Psoas muscle (tissue), 8 donors: ENCODE data around the gene FN3KRP. TPM values are rescaled to one million over a fixed set of nuclear protein-coding genes. Genes with fewer than 3 reads are reported as not detected.
A peak's percentile ranks its signal among the peaks of the same experiment; 100 is the strongest.

Source experiments
- ATAC-seq, 4 donors: fragments of 200-7000 bp; cut with Tn5 transposase; one replicate each; pipeline ENCODE4 v1.9.1; 2020; ENCODE audit warnings: moderate library complexity in 3 of 4, mild to moderate bottlenecking in 2 of 4
- DNase-seq, 2 donors: peaks; one replicate each; pipeline ENCODE4 v3.0.0-alpha.2; 2020
- H3K27ac ChIP-seq: fragments of 200-600 bp; one replicate; pipeline ENCODE4 v1.8.0; 2022
- H3K27me3 ChIP-seq, 3 donors: fragments of 200-600 bp in 1 of 3; one replicate each; pipeline versions ENCODE4 v1.6.1 to v1.8.0; 2013 to 2022; ENCODE audit warnings: low read length in 2 of 3, mild to moderate bottlenecking in 2 of 3, moderate library complexity in 1 of 3; ENCODE audit not compliant: insufficient read depth in 3 of 3
- H3K36me3 ChIP-seq, 2 donors: fragments of 200-600 bp in 1 of 2; one replicate each; pipeline versions ENCODE4 v1.6.1 to v1.8.0; 2013 to 2022; ENCODE audit warnings: low read depth in 1 of 2, mild to moderate bottlenecking in 1 of 2, moderate library complexity in 1 of 2; ENCODE audit not compliant: insufficient read depth in 1 of 2
- H3K4me1 ChIP-seq: fragments of 200-600 bp; one replicate; pipeline ENCODE4 v1.8.0; 2022
- H3K4me3 ChIP-seq: fragments of 200-600 bp; one replicate; pipeline ENCODE4 v1.8.0; 2022; ENCODE audit warnings: mild to moderate bottlenecking
- H3K9me3 ChIP-seq: fragments of 200-600 bp; one replicate; pipeline ENCODE4 v1.8.0; 2022
- WGBS, 3 donors: extraction: QIAGEN DNeasy Blood & Tissue Kit; methylation state at CpG; one replicate each; pipeline versions ENCODE4 v1.1.6 to v1.1.7; 2013; 5-methylcytosine and 5-hydroxymethylcytosine counted together
- intact Hi-C, 2 donors: fragments of 100-400 bp; cut with DNase I; formaldehyde crosslinking; loops; one replicate each; pipeline versions ENCODE4 v1.11.0 to v1.14.2; 2022
- polyA plus RNA-seq, 3 donors: library from polyadenylated mRNA; stranded (reverse); fragments of 200-250 nt; gene quantifications; one replicate each; pipeline ENCODE4 v1.2.3, GENCODE V29; 2013
- total RNA-seq, 4 donors: library from RNA; stranded (reverse); fragmentation: NEBNext Ultra II Directional in 2 of 4; extraction: Animal tissue kit (Norgen Biotek cat#: 25700) in 2 of 4; gene quantifications; one replicate each; pipeline versions ENCODE4 v1.2.1 to v1.2.4, GENCODE V29; 2021 to 2023
- TF ChIP-seq, protein P1 (sequence below): fragments of 200-600 bp; IDR thresholded peaks from one replicate; pipeline ENCODE4 v1.8.0; 2022; ENCODE audit warnings: antibody characterized with exemption
- donor health status: healthy with polysubstance abuse.
- donor health status: DM: no; HTN: no; CAD: no; lungs with moderate emphysema.
- donor health status: Bipolar disorder and iron deficiency.
- donor health status: healthy.
- donor health status: DM: yes; HTN: yes; CAD: no.
- donor health status: DM: no; HTN: no; CAD: no.
- donor health status: DM: no; HTN: no; CAD: no.
- donor health status: DM: yes; HTN: yes; CAD: no.

Gene FN3KRP
- total and polyA plus RNA-seq, 7 donors, result 5.0 to 15.7 (median 10.6) TPM

DNA sequence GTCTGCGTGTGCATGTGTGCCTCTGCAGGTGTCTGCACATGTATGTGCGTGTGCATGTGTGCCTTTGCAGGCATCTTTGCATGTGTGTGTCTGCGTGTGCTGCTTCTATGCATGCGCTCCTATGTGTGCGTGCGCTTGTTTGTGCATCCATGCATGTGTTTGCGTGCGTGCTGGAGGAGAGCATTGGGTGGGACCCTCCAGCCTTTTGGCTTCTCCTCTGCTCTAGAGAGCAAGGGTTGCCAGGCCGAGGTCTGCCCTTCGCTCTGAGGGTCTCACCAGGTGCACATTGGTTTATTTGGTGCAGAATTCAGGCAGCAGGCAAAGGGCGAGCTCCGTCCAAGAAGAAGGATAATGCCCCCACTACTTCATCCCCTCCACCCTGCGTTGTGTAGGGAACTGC lies 17.0 kb upstream of the FN3KRP start:
- WGBS, 3 donors, result 74 to 82% (median 81%) methylated on average over 13 of the region's 13 CpGs
- H3K9me3 ChIP-seq, result peaks cover 6% of the 10 kb centered on the region
- TF ChIP-seq, protein P1, sequence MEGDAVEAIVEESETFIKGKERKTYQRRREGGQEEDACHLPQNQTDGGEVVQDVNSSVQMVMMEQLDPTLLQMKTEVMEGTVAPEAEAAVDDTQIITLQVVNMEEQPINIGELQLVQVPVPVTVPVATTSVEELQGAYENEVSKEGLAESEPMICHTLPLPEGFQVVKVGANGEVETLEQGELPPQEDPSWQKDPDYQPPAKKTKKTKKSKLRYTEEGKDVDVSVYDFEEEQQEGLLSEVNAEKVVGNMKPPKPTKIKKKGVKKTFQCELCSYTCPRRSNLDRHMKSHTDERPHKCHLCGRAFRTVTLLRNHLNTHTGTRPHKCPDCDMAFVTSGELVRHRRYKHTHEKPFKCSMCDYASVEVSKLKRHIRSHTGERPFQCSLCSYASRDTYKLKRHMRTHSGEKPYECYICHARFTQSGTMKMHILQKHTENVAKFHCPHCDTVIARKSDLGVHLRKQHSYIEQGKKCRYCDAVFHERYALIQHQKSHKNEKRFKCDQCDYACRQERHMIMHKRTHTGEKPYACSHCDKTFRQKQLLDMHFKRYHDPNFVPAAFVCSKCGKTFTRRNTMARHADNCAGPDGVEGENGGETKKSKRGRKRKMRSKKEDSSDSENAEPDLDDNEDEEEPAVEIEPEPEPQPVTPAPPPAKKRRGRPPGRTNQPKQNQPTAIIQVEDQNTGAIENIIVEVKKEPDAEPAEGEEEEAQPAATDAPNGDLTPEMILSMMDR, result no peak
- no peak for DNase-seq
- intact Hi-C loops, result no loop called here
- H3K36me3 ChIP-seq, result no peaks in the 10 kb centered on the region
- no peaks in the 10 kb centered on the region for H3K27me3 ChIP-seq
- H3K4me1 ChIP-seq, result peaks cover 8% of the 10 kb centered on the region
- peak overlapping the region; percentile 88 for H3K4me3 ChIP-seq
- no peak for ATAC-seq
- no peak overlapping the region for H3K27ac ChIP-seq

DNA sequence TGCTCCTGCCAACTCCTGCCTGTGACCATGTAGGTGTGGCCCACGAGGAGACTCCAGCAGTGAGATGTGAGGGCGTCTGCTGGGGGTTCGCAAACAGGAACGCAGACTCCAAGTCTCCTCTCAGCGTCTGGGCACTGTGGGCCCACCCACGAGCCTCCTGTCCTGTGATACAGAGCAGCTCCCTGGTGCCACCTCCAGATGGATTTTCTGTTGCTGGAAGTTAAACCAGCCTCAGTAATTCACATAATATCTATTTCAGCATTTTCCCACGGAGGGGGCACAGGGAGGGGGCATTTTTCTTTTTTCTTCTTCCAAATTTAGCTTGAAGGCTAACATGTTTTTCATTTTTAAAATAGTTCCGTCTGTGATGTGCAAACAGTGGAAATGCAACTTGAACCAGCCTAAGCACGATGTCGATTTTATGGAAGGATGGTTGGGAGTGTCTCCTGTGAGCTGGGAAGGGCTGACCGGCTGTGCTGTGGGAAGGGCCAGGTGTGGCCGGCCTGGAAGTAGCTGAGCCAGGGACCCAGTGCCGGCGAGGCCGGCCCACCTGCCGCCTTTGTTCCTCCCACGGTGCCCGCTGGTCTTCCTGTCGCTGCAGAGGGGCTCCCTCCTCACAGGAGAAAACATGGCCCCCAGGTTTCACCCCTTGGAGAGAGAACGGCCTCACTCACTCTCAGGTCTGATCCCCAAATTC lies 14.1 kb upstream of the FN3KRP start:
- H3K27ac ChIP-seq, result no peak overlapping the region

DNA sequence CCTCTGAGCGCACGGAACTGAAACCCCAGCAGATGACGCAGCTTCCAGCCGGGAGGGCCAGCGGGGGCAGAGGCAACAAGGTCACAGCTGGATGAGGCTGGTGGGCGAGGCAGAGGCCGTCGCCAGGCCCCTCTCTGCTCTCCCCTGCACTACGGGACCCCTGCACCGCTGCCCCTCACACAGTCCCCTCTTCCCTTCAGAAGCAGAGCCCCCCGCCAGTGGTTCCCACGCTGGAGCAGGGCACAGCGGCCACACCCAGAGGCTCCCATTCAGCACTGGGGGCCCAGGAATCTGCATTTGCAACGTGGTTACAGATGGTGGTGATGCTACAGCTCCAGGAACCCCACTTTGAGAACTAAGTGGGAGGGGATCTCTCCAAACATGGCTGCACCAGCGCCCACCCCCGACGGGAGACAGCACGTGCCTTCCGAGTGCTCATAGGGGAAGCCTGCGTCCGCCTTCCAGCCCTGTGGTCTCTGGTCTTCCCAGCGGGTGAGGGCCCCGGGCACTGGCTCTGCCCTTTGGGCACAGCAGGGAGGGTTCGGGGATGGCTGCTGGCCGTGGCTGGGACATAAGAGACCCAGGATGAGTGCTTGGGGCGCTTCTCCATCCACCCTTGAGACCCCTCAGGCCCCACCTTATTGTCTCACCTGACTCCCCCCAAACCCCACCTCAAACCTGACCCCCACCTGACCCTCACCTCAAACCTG lies 13.3 kb upstream of the FN3KRP start:
- Histone ChIP-seq H3K4me1 (no peaks in the 10 kb centered on the region), H3K9me3 (no peaks in the 10 kb centered on the region), H3K4me3 (no peak overlapping the region), H3K36me3 (no peaks in the 10 kb centered on the region), H3K27ac (no peak overlapping the region), H3K27me3 (no peaks in the 10 kb centered on the region)
- intact Hi-C loops, result loop anchor here in 1 of 2 donors (5.0 kb wide), 1 partner anchor 51 kb away; no protein-coding TSS in a partner anchor
- DNase-seq (no peak), ATAC-seq (no peak)
- 77% methylated on average over 23 to 26 of the region's 26 CpGs for WGBS, 3 donors
- TF ChIP-seq, protein P1, result no peak

More for the DNA sequence above, 14.1 kb upstream of the FN3KRP start:
- H3K4me1 ChIP-seq, result peaks cover 2% of the 10 kb centered on the region
- TF ChIP-seq, protein P1, result no peak
- DNase-seq (no peak), ATAC-seq (no peak)
- no peaks in the 10 kb centered on the region for H3K9me3 ChIP-seq
- no peaks in the 10 kb centered on the region for H3K27me3 ChIP-seq
- no peaks in the 10 kb centered on the region for H3K36me3 ChIP-seq
- no peak overlapping the region for H3K4me3 ChIP-seq
- 53 to 62% (median 56%) methylated on average over 20 of the region's 20 CpGs for WGBS, 3 donors
- intact Hi-C loops, result loop anchor here in 1 of 2 donors (5.0 kb wide), 1 partner anchor 50 kb away; no protein-coding TSS in a partner anchor

DNA sequence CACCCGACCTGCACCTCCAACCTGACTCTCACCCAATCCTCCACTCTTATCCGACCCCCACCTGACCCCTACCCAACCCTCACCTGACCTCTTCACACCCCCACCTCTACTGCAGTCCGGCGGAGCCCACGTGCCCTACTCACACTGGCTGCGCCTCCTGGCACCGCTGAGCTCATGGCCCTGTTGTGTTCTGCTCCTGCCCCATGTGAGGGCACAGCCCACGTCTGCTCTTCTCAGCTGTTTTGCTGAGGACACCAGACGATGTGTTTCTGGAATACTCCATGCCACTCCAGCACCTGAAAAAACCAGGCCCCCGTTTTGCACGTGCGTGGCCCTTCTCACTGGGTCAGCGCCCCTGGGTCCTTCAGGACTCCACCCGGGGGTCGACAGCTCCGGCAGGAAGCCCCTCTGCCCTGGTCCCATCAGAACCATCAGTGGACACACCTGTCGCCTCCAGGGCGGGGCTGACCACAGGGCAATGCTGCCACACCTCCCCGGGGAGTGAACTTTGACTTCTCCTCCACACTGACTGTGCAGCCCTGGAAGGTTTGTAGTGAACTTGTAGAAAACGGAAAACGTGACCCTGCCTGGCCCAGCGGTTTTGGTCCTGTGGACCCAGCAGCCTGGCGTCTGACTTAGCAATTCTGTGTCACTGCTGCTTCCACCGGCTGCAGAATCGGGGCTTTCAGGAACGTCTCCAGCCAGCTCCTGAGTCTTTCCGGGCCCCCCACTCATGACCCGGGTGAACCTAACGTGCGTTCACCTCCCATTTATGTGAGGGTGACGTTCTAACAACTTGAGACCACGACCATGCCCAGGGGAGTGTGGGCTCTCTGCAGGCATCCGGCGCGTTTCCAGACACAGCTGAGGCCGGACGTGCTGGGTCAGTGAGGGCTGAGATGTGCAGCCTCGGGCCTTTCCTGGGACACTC lies 12.3 kb upstream of the FN3KRP start:
- Histone ChIP-seq H3K4me3 (no peak overlapping the region), H3K27me3 (no peaks in the 10 kb centered on the region), H3K27ac (no peak overlapping the region), H3K9me3 (no peaks in the 10 kb centered on the region), H3K36me3 (no peaks in the 10 kb centered on the region), H3K4me1 (no peaks in the 10 kb centered on the region)
- DNase-seq (no peak), ATAC-seq (no peak)
- 67 to 72% (median 69%) methylated on average over 38 of the region's 38 CpGs for WGBS, 3 donors
- intact Hi-C loops, result loop anchor here in 1 of 2 donors (5.0 kb wide), 1 partner anchor 52 kb away; no protein-coding TSS in a partner anchor
- TF ChIP-seq, protein P1, result no peak
